Measurements from ENCODE around the gene FAM229B. TPM values are rescaled to one million over a fixed set of nuclear protein-coding genes. Genes with fewer than 3 reads are reported as not detected.

Gene FAM229B
- total and polyA plus RNA-seq, 2 of the 4 experiments (the other 2 are of a cell fraction): 8.6 to 25.6 TPM

DNA sequence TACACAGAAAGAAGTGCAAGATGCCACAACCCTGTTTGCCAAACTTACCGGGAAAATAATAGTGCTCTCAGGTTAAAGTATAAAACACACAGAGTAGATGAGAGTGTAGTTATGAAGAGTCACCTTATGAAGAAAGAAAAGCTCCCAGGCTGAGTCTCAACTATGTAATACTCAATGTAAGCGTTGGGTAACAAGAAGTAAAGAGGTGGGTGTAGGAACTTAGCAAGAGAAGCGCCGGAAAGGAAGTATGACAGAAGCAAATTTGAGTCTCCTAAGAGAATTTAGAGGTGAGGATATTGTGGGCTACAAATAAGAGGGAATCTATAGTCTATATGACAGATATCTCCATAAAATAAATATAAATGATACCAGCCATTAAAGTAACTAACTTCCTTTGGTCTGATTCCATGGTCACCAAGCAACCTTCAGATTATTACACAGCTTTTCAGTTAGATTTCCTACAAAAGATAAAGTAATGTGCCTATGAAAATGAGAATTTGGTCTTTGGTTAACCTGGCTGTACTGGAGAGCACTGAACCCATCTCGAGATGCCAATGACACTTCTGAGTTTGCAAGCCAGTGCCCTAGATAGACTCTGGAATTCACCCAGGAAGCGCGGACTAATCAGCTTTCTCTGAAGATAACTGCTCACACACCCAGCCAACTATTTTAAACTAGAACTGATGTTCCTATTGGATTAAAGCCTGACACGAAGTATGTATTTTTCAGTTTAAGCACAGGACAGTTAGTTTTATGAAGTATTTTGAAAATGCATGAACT lies 1.9 kb upstream of the FAM229B start:
- no peak overlapping the region for H2AFZ ChIP-seq (replicated peaks; ENCODE audit: low read length, poor library complexity)
- no peak overlapping the region for H2BK15ac ChIP-seq (ENCODE audit: low read depth, low read length)
- no peaks in the 10 kb centered on the region for H4K20me1 ChIP-seq (ENCODE audit: insufficient read depth, low read length)
- H3K27ac ChIP-seq (ENCODE audit: insufficient read depth, low read length): no peak overlapping the region
- POLR2A ChIA-PET (ENCODE audit: unreplicated experiment): no interaction called here
- 100% methylated on average over 2 of the region's 8 CpGs; no CpG with 5 or more reads in 1 of the 2 experiments for WGBS, 2 experiments (ENCODE audit: extremely low coverage in 2 of 2, insufficient read length in 1 of 2)
- H4K5ac ChIP-seq (ENCODE audit: low read depth, low read length): no peak overlapping the region
- in situ Hi-C loops (cut with MboI; ENCODE audit: low sequenced_read_pairs) (no loop called here), dilution Hi-C loops (cut with HindIII; ENCODE audit: low sequenced_read_pairs, unreplicated experiment) (no loop called here), intact Hi-C loops (cut with micrococcal nuclease) (loop anchor here (2.0 kb wide), 1 partner anchor 77 kb away; no protein-coding TSS in a partner anchor)
- no peak overlapping the region for H2BK20ac ChIP-seq (ENCODE audit: low read depth, low read length)
- H3K4ac ChIP-seq (ENCODE audit: low read depth, low read length): no peak overlapping the region
- no peak overlapping the region for H2AK9ac ChIP-seq (replicated peaks; ENCODE audit: low read depth, low read length, poor library complexity)
- no peak overlapping the region for H3K4me3 ChIP-seq (ENCODE audit: insufficient read depth, low read depth, low read length)
- no peak overlapping the region for H3K9ac ChIP-seq (ENCODE audit: low read depth, low read length)
- H3K27me3 ChIP-seq (ENCODE audit: control insufficient read depth, insufficient read depth, low read length): no peaks in the 10 kb centered on the region
- no peak overlapping the region for H2BK120ac ChIP-seq (ENCODE audit: low read depth, low read length)
- H2AK5ac ChIP-seq (ENCODE audit: low read depth, low read length): no peak overlapping the region
- H3K23ac ChIP-seq (ENCODE audit: low read depth, low read length): no peak overlapping the region
- peaks cover 1% of the 10 kb centered on the region; the same call in 1 of the 2 replicates for H3K36me3 ChIP-seq (ENCODE audit: control insufficient read depth, insufficient read depth, low read length)
- TF ChIP-seq MAZ (IDR thresholded peaks at IDR 0.05; ENCODE audit: borderline replicate concordance, low read depth, low read length): no peak
- TF ChIP-seq POLR2A (IDR thresholded peaks at IDR 0.05; ENCODE audit: low read depth, low read length): no peak
- no peak for TF ChIP-seq RAD21 (IDR thresholded peaks at IDR 0.05; ENCODE audit: low read length)
- no peak for TF ChIP-seq CEBPB (IDR thresholded peaks at IDR 0.05; ENCODE audit: low read depth, low read length)
- no peak for TF ChIP-seq CHD1 (IDR thresholded peaks at IDR 0.05; ENCODE audit: low read depth, low read length)
- TF ChIP-seq NFE2L2 (IDR thresholded peaks at IDR 0.05; ENCODE audit: low read depth, low read length): no peak
- TF ChIP-seq RCOR1 (IDR thresholded peaks at IDR 0.05; ENCODE audit: insufficient replicate concordance, low read length): no peak
- TF ChIP-seq FOS (IDR thresholded peaks at IDR 0.05; ENCODE audit: low read depth, low read length): no peak
- TF ChIP-seq RFX5 (IDR thresholded peaks at IDR 0.05; ENCODE audit: low read depth, low read length): no peak
- TF ChIP-seq BHLHE40 (IDR thresholded peaks at IDR 0.05; ENCODE audit: low read depth, low read length): no peak
- TF ChIP-seq, protein P1, sequence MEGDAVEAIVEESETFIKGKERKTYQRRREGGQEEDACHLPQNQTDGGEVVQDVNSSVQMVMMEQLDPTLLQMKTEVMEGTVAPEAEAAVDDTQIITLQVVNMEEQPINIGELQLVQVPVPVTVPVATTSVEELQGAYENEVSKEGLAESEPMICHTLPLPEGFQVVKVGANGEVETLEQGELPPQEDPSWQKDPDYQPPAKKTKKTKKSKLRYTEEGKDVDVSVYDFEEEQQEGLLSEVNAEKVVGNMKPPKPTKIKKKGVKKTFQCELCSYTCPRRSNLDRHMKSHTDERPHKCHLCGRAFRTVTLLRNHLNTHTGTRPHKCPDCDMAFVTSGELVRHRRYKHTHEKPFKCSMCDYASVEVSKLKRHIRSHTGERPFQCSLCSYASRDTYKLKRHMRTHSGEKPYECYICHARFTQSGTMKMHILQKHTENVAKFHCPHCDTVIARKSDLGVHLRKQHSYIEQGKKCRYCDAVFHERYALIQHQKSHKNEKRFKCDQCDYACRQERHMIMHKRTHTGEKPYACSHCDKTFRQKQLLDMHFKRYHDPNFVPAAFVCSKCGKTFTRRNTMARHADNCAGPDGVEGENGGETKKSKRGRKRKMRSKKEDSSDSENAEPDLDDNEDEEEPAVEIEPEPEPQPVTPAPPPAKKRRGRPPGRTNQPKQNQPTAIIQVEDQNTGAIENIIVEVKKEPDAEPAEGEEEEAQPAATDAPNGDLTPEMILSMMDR (conservative IDR thresholded peaks at IDR 0.05; ENCODE audit: low read depth, low read length): no peak
- H3K14ac ChIP-seq (replicated peaks; ENCODE audit: low read depth, low read length): no peak overlapping the region
- H3K18ac ChIP-seq (ENCODE audit: low read depth, low read length): no peak overlapping the region
- no peak overlapping the region for H4K8ac ChIP-seq (ENCODE audit: low read depth in 2 of 2, low read length in 2 of 2)
- BruUV-seq (replicated peaks): TSS peak; percentile 36
- H3K79me1 ChIP-seq (ENCODE audit: low read depth in 1 of 2, low read length in 2 of 2): peaks cover 3 to 7% of the 10 kb centered on the region in 2 experiments; a peak in 1 of 4 replicates
- H3K4me1 ChIP-seq (ENCODE audit: control insufficient read depth, insufficient read depth, low read length): no peaks in the 10 kb centered on the region
- H4K91ac ChIP-seq (ENCODE audit: insufficient read depth, low read depth, low read length): no peak overlapping the region
- H3K56ac ChIP-seq (ENCODE audit: extremely low read depth, insufficient read depth, low read length): no peak overlapping the region
- DNase-seq (no peak), ATAC-seq (ENCODE audit: low read depth) (no peak)
- CTCF ChIA-PET: interaction anchor here (0.5 to 2.4 kb wide), 2 partner anchors 78 to 98 kb away, joined by 3 to 13 read pairs; no protein-coding TSS in a partner anchor
- H3K9me3 ChIP-seq (ENCODE audit: control insufficient read depth, insufficient read depth, low read length): no peaks in the 10 kb centered on the region
- no peak overlapping the region for H3K4me2 ChIP-seq (ENCODE audit: low read depth, low read length)
- no peaks in the 10 kb centered on the region for H3K9me1 ChIP-seq (ENCODE audit: insufficient read depth, low read length)
- no peak overlapping the region for H2BK5ac ChIP-seq (ENCODE audit: low read depth, low read length, poor library complexity, severe bottlenecking)

Measured in IMR-90 (cell line).